HG03196 (cell line): ENCODE measurements around the gene LRRC47.
"Not testable (repeated sequence)": the region's sequence is repeated elsewhere in the genome, so short reads cannot be mapped to it uniquely, and the experiment has no call there.

Experiments
- ATAC-seq: cut with Tn5 transposase; IDR thresholded peaks from one replicate; pipeline ENCODE4 v1.9.1; 2021; ENCODE audit not compliant: unreplicated experiment

The LRRC47 gene

GRCh38 chr1:3816331-3817137 lies 20.2 kb upstream of the LRRC47 start:
- no peak for ATAC-seq

- ATAC-seq, result no peak
These were observed 18.7 kb upstream of the LRRC47 start for GRCh38 chr1:3814771-3815561.

- no peak for ATAC-seq
These were observed 17.8 kb upstream of the LRRC47 start for GRCh38 chr1:3814065-3814464.

GRCh38 chr1:3811595-3811911 lies 15.3 kb upstream of the LRRC47 start:
- no peak for ATAC-seq

- not testable (repeated sequence) for ATAC-seq
These were observed 14.0 kb upstream of the LRRC47 start for GRCh38 chr1:3810149-3810761.

- ATAC-seq, result no peak
These were observed 13.4 kb upstream of the LRRC47 start for GRCh38 chr1:3809680-3810079.

GRCh38 chr1:3807769-3808168 lies 11.5 kb upstream of the LRRC47 start:
- no peak for ATAC-seq

GRCh38 chr1:3805038-3805437 lies 8.7 kb upstream of the LRRC47 start:
- ATAC-seq, result no peak

GRCh38 chr1:3804627-3804944 lies 8.3 kb upstream of the LRRC47 start:
- not testable (repeated sequence) for ATAC-seq

GRCh38 chr1:3803905-3804626 lies 7.8 kb upstream of the LRRC47 start:
- no peak for ATAC-seq

GRCh38 chr1:3800795-3801194 lies 4.5 kb upstream of the LRRC47 start:
- ATAC-seq, result not testable (repeated sequence)

- ATAC-seq, result no peak
These were observed 3.8 kb upstream of the LRRC47 start for GRCh38 chr1:3799976-3800685.

GRCh38 chr1:3795453-3796214 lies 664 bp downstream of the LRRC47 start:
- ATAC-seq, result peak; percentile 19

- no peak for ATAC-seq
These were observed 5.3 kb downstream of the LRRC47 start for GRCh38 chr1:3790952-3791351.

- ATAC-seq, result no peak
These were observed 5.8 kb downstream of the LRRC47 start for GRCh38 chr1:3790500-3790923.

- no peak for ATAC-seq
These were observed 6.6 kb downstream of the LRRC47 start for GRCh38 chr1:3789421-3790300.

GRCh38 chr1:3788756-3789420 lies 7.4 kb downstream of the LRRC47 start:
- ATAC-seq, result no peak

GRCh38 chr1:3787745-3788605 lies 8.3 kb downstream of the LRRC47 start:
- no peak for ATAC-seq
